HCT116 (cell line): ENCODE data around the gene P2RX6.

ENCODE experiments used
- CEBPB ChIP-seq: IDR thresholded peaks from 2 replicates; pipeline ENCODE4 v1.6.1; 2012; ENCODE audit warnings: low read depth
- EZH2 ChIP-seq: fragments of 200-600 bp; sonication (generic); IDR thresholded peaks from 2 replicates; pipeline ENCODE4 v1.6.1; 2017; ENCODE audit warnings: antibody characterized with exemption, mixed run types
- POLR2A ChIP-seq: IDR thresholded peaks from 2 replicates; pipeline ENCODE4 v1.7.0; 2011; ENCODE audit warnings: borderline replicate concordance; ENCODE audit not compliant: insufficient read depth, insufficient read length; ENCODE audit errors: extremely low read depth
- POLR2AphosphoS5 ChIP-seq: IDR thresholded peaks from 2 replicates; pipeline ENCODE4 v1.6.1; 2011; ENCODE audit warnings: mild to moderate bottlenecking, low read depth, low read length, moderate library complexity
- RAD21 ChIP-seq: IDR thresholded peaks from 2 replicates; pipeline ENCODE4 v1.6.1; 2012; ENCODE audit warnings: low read depth, mild to moderate bottlenecking
- SIN3A ChIP-seq: IDR thresholded peaks from 2 replicates; pipeline ENCODE4 v1.6.1; 2012; ENCODE audit warnings: low read depth
- SP1 ChIP-seq: IDR thresholded peaks from 2 replicates; pipeline ENCODE4 v1.6.1; 2012; ENCODE audit warnings: low read depth
- TCF7L2 ChIP-seq: IDR thresholded peaks from 2 replicates; pipeline ENCODE4 v1.7.0; 2011; ENCODE audit warnings: borderline replicate concordance, inconsistent platforms; ENCODE audit not compliant: insufficient read depth, insufficient read length; ENCODE audit errors: extremely low read depth
- YY1 ChIP-seq: IDR thresholded peaks from 2 replicates; pipeline ENCODE4 v1.6.1; 2011; ENCODE audit warnings: low read length, low read depth, moderate library complexity, mild to moderate bottlenecking; ENCODE audit not compliant: insufficient replicate concordance; ENCODE audit errors: extremely low read depth
- ZNF274 ChIP-seq: fragments of 200-500 bp; sonication (Bioruptor generic); IDR thresholded peaks from 2 replicates; pipeline ENCODE4 v1.6.1; 2014; ENCODE audit warnings: mild to moderate bottlenecking, low read depth, low read length, inconsistent platforms
- TF ChIP-seq, protein P1 (sequence below), 3 experiments: fragments of 200-600 bp in 1 of 3; sonication (generic) in 1 of 3; IDR thresholded peaks in 2 of 3; conservative IDR thresholded peaks in 1 of 3; 2 replicates each; pipeline ENCODE4 v1.5.1; 2012 to 2017; ENCODE audit warnings: low read depth in 2 of 3, low read length in 2 of 3, antibody characterized with exemption in 1 of 3, borderline replicate concordance in 1 of 3, control low read depth in 1 of 3, mild to moderate bottlenecking in 1 of 3, mixed read lengths in 1 of 3, mixed run types in 1 of 3, moderate library complexity in 1 of 3; ENCODE audit not compliant: insufficient read depth in 1 of 3
- TF ChIP-seq, protein P2 (sequence below): IDR thresholded peaks from 2 replicates; pipeline ENCODE4 v1.6.1; 2012
- TF ChIP-seq, protein P3 (sequence below): IDR thresholded peaks from 2 replicates; pipeline ENCODE4 v1.6.1; 2012; ENCODE audit warnings: low read depth

DNA sequence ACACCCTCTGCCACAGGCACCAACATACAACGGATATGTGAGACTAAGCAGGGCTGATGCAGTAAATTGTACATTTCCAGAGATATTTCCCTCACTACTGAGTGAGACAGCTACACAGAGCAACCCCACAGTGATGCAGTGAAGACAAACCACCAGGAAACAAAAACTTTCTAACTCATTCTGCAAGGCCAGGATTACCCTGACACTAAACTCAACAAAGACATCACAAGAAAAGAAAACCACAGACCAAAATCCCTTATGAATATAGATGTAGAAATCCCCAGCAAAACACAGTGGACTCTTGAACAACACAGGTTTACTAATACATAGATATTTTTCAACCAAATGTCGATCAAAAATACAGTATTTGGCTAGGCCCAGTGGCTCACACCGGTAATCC lies 18.9 kb downstream of the P2RX6 start:
- TF ChIP-seq, protein P1, sequence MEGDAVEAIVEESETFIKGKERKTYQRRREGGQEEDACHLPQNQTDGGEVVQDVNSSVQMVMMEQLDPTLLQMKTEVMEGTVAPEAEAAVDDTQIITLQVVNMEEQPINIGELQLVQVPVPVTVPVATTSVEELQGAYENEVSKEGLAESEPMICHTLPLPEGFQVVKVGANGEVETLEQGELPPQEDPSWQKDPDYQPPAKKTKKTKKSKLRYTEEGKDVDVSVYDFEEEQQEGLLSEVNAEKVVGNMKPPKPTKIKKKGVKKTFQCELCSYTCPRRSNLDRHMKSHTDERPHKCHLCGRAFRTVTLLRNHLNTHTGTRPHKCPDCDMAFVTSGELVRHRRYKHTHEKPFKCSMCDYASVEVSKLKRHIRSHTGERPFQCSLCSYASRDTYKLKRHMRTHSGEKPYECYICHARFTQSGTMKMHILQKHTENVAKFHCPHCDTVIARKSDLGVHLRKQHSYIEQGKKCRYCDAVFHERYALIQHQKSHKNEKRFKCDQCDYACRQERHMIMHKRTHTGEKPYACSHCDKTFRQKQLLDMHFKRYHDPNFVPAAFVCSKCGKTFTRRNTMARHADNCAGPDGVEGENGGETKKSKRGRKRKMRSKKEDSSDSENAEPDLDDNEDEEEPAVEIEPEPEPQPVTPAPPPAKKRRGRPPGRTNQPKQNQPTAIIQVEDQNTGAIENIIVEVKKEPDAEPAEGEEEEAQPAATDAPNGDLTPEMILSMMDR (IDR thresholded peaks at IDR 0.05 in 2 of 3, conservative IDR thresholded peaks at IDR 0.05 in 1 of 3; ENCODE audit: borderline replicate concordance in 1 of 3, insufficient read depth in 1 of 3, low read depth in 2 of 3, low read length in 2 of 3): no peak
- TF ChIP-seq RAD21 (no peak), YY1 (no peak), TCF7L2 (no peak), EZH2 (no peak), SP1 (no peak), POLR2AphosphoS5 (no peak), POLR2A (no peak), SIN3A (no peak), CEBPB (no peak), ZNF274 (no peak)
- TF ChIP-seq, protein P2, sequence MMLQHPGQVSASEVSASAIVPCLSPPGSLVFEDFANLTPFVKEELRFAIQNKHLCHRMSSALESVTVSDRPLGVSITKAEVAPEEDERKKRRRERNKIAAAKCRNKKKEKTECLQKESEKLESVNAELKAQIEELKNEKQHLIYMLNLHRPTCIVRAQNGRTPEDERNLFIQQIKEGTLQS: no peak
- TF ChIP-seq, protein P3, sequence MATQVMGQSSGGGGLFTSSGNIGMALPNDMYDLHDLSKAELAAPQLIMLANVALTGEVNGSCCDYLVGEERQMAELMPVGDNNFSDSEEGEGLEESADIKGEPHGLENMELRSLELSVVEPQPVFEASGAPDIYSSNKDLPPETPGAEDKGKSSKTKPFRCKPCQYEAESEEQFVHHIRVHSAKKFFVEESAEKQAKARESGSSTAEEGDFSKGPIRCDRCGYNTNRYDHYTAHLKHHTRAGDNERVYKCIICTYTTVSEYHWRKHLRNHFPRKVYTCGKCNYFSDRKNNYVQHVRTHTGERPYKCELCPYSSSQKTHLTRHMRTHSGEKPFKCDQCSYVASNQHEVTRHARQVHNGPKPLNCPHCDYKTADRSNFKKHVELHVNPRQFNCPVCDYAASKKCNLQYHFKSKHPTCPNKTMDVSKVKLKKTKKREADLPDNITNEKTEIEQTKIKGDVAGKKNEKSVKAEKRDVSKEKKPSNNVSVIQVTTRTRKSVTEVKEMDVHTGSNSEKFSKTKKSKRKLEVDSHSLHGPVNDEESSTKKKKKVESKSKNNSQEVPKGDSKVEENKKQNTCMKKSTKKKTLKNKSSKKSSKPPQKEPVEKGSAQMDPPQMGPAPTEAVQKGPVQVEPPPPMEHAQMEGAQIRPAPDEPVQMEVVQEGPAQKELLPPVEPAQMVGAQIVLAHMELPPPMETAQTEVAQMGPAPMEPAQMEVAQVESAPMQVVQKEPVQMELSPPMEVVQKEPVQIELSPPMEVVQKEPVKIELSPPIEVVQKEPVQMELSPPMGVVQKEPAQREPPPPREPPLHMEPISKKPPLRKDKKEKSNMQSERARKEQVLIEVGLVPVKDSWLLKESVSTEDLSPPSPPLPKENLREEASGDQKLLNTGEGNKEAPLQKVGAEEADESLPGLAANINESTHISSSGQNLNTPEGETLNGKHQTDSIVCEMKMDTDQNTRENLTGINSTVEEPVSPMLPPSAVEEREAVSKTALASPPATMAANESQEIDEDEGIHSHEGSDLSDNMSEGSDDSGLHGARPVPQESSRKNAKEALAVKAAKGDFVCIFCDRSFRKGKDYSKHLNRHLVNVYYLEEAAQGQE: no peak
